GM12874 (cell line): ENCODE data around the gene HSD17B8.

Experiments
- CTCF ChIP-seq: IDR thresholded peaks from 2 replicates; pipeline ENCODE4 v1.5.1; 2011; ENCODE audit warnings: low read depth, mild to moderate bottlenecking, control low read depth, low read length, moderate library complexity; ENCODE audit not compliant: insufficient read depth

The HSD17B8 gene

GRCh38 chr6:33248932-33249731 lies 44.7 kb downstream of the HSD17B8 start:
- no peak for TF ChIP-seq CTCF

- TF ChIP-seq CTCF: no peak
Measured at GRCh38 chr6:33249732-33250630, 45.5 kb downstream of the HSD17B8 start.

GRCh38 chr6:33250731-33251130 lies 46.3 kb downstream of the HSD17B8 start:
- TF ChIP-seq CTCF: no peak

GRCh38 chr6:33251395-33252012 lies 47.0 kb downstream of the HSD17B8 start:
- TF ChIP-seq CTCF: no peak

- no peak for TF ChIP-seq CTCF
Measured at GRCh38 chr6:33252759-33253158, 48.3 kb downstream of the HSD17B8 start.

- TF ChIP-seq CTCF: no peak
Measured at GRCh38 chr6:33254591-33254990, 50.1 kb downstream of the HSD17B8 start.
